ENCODE measurements around the gene RCOR2. TPM values are rescaled to one million over a fixed set of nuclear protein-coding genes. Genes with fewer than 3 reads are reported as not detected.
"Not testable (repeated sequence)": the region's sequence is repeated elsewhere in the genome, so short reads cannot be mapped to it uniquely, and the experiment has no call there.

Gene RCOR2
- total RNA-seq (2014; rRNA removed; shearing (Covaris generic); ENCODE audit: low replicate concordance), result 0.61 TPM in 1 of 2 replicates, not detected in the other

- in situ Hi-C loops (cut with HindIII; ENCODE audit: low pct_unique_long_range_greater_than_20kb, low sequenced_read_pairs), result no loop called here
- peak; percentile 47 for DNase-seq (ENCODE audit: low read depth)
Measured at GRCh38 chr11:63916837-63917691, at the start of gene RCOR2. RCOR2 (minus strand) TSS chr11:63917164; CDS start chr11:63916456, 708 bp downstream.

DNA sequence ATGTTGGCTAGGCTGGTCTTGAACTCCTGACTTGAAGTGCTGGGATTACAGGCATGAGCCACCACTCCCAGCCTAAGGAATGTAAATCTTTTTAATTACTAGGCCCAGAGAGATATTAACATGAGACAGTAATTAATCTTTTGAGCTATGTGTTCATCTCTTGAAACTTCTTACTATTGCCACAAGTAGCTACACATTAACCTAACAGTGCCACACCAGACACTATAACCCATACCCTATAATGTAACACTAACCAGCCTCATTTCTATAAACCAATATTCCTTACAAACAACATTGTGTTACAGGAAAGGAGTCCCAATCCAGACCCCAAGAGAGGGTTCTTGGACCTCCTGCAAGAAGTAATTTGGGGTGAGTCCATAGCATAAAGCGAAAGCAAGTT is 49.5 kb upstream of the RCOR2 start:
- in situ Hi-C loops (cut with HindIII; ENCODE audit: low pct_unique_long_range_greater_than_20kb, low sequenced_read_pairs), result no loop called here
- no peak for DNase-seq (ENCODE audit: low read depth)

- DNase-seq (ENCODE audit: low read depth); in situ Hi-C loops (cut with HindIII; ENCODE audit: low pct_unique_long_range_greater_than_20kb, low sequenced_read_pairs): not testable (repeated sequence)
Measured at GRCh38 chr11:63963895-63964294, 46.9 kb upstream of the RCOR2 start.

DNA sequence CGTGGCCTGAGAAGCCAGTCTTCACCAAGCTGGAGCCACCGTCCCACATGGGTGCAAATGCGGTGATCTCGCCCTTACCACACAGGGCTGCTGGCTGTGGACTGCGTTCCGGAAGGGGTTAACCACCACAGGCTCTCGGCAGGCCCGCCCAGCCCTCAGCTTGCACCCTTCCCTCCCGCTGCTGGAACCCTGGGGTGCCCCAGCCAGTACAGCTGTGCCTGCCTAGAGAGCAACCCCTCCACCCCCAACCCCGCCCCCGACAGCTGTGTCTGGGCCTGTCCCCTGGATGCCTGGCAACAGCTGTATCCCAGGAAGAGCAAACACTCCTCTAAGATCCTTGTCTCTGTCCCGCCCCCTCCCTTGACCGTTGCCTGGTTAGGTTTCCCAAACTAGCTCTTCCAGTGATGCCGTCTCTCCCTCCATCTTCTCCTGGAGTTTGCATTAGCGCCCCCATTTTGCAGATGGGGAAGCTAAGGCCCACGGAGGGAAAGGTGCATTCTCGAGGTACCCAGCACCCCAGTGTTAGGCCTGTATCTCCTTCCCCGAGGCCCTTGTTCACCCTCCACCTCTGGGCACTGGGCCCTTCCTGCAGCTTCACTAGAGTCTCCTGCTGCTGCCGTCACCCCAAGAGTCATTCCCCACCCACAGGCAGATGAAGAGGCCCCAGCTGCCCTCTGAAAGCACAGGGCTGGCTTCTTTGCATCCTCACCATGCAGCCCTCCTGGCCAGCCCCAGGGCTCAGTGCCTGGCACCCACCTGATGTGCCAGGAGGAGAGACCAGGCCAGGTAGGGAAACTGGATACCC is 44.8 kb upstream of the RCOR2 start:
- DNase-seq (ENCODE audit: low read depth), result no peak
- in situ Hi-C loops (cut with HindIII; ENCODE audit: low pct_unique_long_range_greater_than_20kb, low sequenced_read_pairs), result no loop called here

DNA sequence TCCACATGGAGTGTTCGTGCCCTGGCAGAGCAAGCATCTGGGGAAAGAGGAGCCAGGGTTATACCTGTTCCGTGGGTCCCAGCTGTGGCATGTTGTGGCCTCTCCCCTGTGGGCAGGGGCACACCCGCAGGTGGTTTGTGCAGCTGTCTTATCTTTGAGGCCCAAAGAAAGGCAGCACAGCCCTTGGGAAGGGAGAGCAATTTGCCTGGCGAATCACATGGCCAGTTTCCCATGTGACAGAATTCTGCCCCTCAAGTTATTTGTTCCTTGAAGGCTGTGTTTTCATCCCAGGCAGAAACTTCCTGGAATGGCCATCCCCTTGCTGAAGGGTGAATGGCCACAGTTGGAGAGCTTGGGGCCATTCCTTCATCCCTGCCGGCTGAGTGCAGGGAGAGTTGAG is 41.0 kb upstream of the RCOR2 start:
- in situ Hi-C loops (cut with HindIII; ENCODE audit: low pct_unique_long_range_greater_than_20kb, low sequenced_read_pairs), result no loop called here
- no peak for DNase-seq (ENCODE audit: low read depth)

GRCh38 chr11:63952570-63952969 is 35.6 kb upstream of the RCOR2 start:
- in situ Hi-C loops (cut with HindIII; ENCODE audit: low pct_unique_long_range_greater_than_20kb, low sequenced_read_pairs), result no loop called here
- DNase-seq (ENCODE audit: low read depth), result no peak

GRCh38 chr11:63951779-63952536 is 35.0 kb upstream of the RCOR2 start:
- DNase-seq (ENCODE audit: low read depth), result no peak
- in situ Hi-C loops (cut with HindIII; ENCODE audit: low pct_unique_long_range_greater_than_20kb, low sequenced_read_pairs), result no loop called here

DNA sequence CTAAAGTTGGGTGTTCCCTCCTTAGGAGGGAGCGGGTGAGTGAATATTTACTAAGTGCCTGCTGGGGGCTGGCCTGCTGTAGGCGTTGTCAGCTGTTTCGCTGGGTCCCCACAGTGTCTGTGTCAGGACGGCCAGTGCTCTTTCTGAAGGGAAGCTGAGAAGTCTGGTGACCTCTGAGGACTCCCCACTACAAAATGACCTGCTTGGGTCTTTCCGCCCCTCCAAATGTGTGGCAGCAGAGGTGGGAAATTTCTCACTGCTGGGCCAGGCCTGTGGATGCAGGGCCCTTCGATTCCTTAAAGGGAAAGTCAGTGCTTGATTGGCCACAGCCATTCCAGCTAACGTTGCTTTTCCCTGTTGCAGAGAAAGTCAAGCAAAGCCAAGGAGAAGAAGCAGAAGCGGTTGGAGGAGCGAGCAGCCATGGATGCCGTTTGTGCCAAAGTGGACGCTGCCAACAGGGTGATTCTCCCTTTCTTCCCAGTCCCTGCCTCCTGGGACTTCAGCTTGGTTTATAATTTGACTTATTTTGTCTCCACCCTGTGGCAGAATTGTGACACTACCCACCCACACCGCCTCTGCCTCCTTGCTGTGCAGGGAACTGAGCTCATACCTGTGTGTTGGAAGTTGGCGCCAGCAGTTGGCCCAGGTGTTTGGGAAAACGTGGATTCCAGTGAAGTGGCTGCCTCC is 28.7 kb upstream of the RCOR2 start:
- peak; percentile 48 for DNase-seq (ENCODE audit: low read depth)
- in situ Hi-C loops (cut with HindIII; ENCODE audit: low pct_unique_long_range_greater_than_20kb, low sequenced_read_pairs), result no loop called here

DNA sequence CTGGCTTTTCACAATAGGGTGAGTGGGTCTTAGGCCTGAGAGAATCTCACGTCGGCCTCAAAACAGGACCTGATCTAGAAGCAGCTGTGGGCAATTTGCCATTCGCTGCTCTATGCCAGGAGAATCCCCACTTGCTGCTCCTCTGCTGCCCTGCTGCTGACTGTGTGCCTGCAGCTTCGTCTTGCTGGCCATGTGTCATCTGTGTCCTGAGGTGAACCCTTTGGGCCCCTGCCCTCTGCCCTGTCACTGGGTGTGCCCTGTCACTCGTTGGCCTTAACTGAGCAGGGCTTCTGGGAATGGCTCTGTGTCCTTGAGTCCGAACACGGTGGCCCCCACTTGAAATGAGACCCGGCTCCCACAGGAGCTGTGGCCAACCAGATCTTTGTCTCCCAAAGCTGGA is 28.0 kb upstream of the RCOR2 start:
- in situ Hi-C loops (cut with HindIII; ENCODE audit: low pct_unique_long_range_greater_than_20kb, low sequenced_read_pairs), result no loop called here
- DNase-seq (ENCODE audit: low read depth), result no peak

DNA sequence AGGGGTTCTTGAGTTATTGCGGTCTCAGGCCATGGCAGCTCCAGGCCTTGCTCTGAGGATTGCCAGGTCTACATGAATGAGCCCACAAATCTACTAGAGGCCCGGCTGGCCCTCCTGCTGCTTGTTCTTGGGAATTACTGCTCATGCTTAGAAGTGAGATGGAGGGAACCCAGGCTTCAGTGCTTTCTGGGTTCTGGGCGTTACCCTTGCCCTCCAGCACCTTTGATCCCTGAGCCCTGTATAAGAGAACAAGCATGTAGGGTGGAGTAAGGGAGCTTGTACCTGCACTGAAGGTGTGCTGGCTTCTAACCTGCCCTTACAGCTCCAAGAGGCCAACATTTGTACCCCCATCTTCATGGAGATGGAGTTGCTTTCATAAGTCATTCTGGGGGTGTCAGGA is 25.8 kb upstream of the RCOR2 start:
- in situ Hi-C loops (cut with HindIII; ENCODE audit: low pct_unique_long_range_greater_than_20kb, low sequenced_read_pairs), result no loop called here
- no peak for DNase-seq (ENCODE audit: low read depth)

DNA sequence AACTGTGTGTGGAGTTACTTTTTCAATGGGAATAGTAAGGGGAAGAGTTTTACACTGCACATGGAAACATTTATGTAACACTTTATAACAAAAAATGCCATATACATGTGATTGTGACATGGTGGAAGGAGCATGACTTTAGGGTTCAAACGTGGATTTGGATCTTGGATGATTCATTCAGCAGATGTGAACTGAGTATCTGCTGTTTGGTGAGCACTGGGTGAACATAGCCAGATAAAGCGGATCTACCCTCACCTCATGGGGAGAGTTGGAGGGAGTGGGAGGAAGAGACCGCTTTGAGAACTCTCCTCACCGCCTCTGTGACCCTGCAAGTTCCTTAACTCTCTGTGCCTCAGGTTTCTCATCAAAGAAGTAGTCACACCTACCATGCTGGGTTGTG is 24.9 kb upstream of the RCOR2 start:
- no peak for DNase-seq (ENCODE audit: low read depth)
- in situ Hi-C loops (cut with HindIII; ENCODE audit: low pct_unique_long_range_greater_than_20kb, low sequenced_read_pairs), result no loop called here

GRCh38 chr11:63940786-63941185 is 23.8 kb upstream of the RCOR2 start:
- in situ Hi-C loops (cut with HindIII; ENCODE audit: low pct_unique_long_range_greater_than_20kb, low sequenced_read_pairs), result no loop called here
- DNase-seq (ENCODE audit: low read depth), result no peak

DNA sequence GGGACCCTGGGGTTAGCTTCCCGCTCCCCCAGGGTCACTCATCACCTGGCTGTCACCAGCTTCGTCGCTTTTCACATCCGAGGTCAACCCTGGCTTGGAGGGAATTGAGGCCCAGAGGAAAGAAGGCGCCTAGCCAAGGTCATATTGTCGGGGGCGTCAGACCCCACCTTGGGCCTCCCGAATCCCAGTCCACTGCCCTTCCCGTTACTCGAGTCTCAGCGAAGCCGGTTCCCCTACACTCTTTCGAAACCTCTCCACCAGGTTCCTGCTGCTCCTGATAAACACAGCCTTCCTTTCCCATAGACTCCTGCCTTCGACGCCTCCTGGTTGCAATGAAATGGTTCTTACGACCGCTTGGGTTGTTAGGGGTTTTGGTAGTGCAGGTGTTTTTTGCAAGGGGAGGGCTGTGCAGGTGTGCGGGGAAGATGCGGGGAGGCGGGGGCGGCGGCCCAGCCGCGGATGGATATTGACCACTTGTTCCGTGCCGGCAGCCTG is 22.5 kb upstream of the RCOR2 start:
- in situ Hi-C loops (cut with HindIII; ENCODE audit: low pct_unique_long_range_greater_than_20kb, low sequenced_read_pairs), result no loop called here
- peak; percentile 5 for DNase-seq (ENCODE audit: low read depth)

GRCh38 chr11:63938479-63939396 is 21.8 kb upstream of the RCOR2 start, which contains the start of gene NAA40:
NAA40 (plus strand) TSS chr11:63939002; CDS start chr11:63939097, 95 bp downstream.
- peak; percentile 98 for DNase-seq (ENCODE audit: low read depth)
- in situ Hi-C loops (cut with HindIII; ENCODE audit: low pct_unique_long_range_greater_than_20kb, low sequenced_read_pairs), result no loop called here

DNA sequence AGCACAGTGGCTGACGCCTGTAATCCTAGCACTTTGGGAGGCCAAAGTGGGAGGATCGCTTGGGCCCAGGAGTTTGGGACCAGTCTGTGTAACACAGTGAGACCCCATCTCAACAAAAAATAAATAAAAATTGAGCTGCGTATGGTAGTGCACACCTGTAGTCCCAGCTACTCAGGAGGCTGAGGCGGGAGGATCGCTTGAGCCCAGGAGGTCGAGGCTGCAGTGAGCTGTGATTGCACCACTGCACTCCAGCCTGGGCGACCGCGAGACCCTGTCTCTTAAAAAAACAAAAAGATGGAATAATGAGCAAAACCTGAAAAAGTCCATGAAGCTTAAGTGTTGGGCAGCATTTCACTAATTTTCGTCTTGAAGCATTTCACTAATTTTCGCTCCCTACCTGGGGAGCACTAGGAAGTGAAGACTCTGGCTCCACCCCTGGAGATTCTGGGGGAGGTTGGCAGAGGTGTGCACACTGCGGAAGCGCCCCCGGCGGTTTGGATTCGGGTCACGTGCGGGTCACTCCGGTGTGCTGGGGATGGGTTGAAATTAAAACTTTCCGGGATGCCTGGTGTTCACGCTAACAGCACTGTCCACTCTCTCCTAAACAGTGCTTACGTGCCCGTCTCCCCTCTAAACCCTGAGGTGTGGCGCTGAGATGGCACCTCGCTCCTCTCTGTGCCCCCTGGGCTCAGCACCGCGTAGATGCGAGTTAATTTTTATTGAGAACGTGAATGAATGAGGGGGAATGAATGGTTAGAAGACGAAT is 20.9 kb upstream of the RCOR2 start:
- no peak for DNase-seq (ENCODE audit: low read depth)
- in situ Hi-C loops (cut with HindIII; ENCODE audit: low pct_unique_long_range_greater_than_20kb, low sequenced_read_pairs), result no loop called here

GRCh38 chr11:63933459-63933858 is 16.5 kb upstream of the RCOR2 start:
- no peak for DNase-seq (ENCODE audit: low read depth)
- in situ Hi-C loops (cut with HindIII; ENCODE audit: low pct_unique_long_range_greater_than_20kb, low sequenced_read_pairs), result no loop called here

All from Caki2 (cell line).